Right lobe of liver (tissue), 6 donors: ENCODE measurements around the gene ZNF562. TPM values are rescaled to one million over a fixed set of nuclear protein-coding genes. Genes with fewer than 3 reads are reported as not detected.

Source experiments
- ATAC-seq, 4 donors: fragments of 200-7000 bp; cut with Tn5 transposase; one replicate each; pipeline ENCODE4 v1.9.1; 2020; ENCODE audit warnings: mild to moderate bottlenecking in 4 of 4, moderate library complexity in 4 of 4
- DNase-seq, 3 donors: peaks; one replicate each; pipeline ENCODE4 v3.0.0-alpha.2; 2020
- H3K27ac ChIP-seq, 3 donors: fragments of 200-600 bp; one replicate each; pipeline ENCODE4 v1.8.0; 2022
- H3K27me3 ChIP-seq, 2 donors: fragments of 200-600 bp; one replicate each; pipeline ENCODE4 v1.8.0; 2022
- H3K36me3 ChIP-seq, 4 donors: fragments of 200-600 bp; sonication (generic) in 1 of 4; one replicate each; pipeline versions ENCODE4 v1.5.1 to v1.8.0; 2017 to 2022; ENCODE audit warnings: control low read depth in 1 of 4
- H3K4me1 ChIP-seq, 4 donors: fragments of 200-600 bp; sonication (generic) in 1 of 4; one replicate each; pipeline versions ENCODE4 v1.5.1 to v1.8.0; 2017 to 2022; ENCODE audit warnings: control low read depth in 1 of 4
- H3K4me3 ChIP-seq, 3 donors: fragments of 200-600 bp; one replicate each; pipeline ENCODE4 v1.8.0; 2022
- H3K9me3 ChIP-seq, 4 donors: fragments of 200-600 bp; sonication (generic) in 1 of 4; one replicate each; pipeline versions ENCODE4 v1.5.1 to v1.8.0; 2017 to 2022; ENCODE audit warnings: control low read depth in 1 of 4
- CTCF ChIP-seq, 4 donors: fragments of 200-600 bp in 3 of 4; fragments of 450-650 bp in 1 of 4; IDR thresholded peaks; one replicate each; pipeline versions ENCODE4 v1.5.1 to v1.8.0; 2016 to 2022; ENCODE audit warnings: antibody characterized with exemption in 4 of 4, mild to moderate bottlenecking in 2 of 4
- POLR2A ChIP-seq: fragments of 450-650 bp; IDR thresholded peaks from one replicate; pipeline ENCODE4 v1.6.1; 2017; ENCODE audit warnings: antibody characterized with exemption, mild to moderate bottlenecking
- WGBS: methylation state at CpG from one replicate; pipeline ENCODE4 v1.1.6; 2018; ENCODE audit warnings: low coverage, low lambda C conversion rate; ENCODE audit not compliant: insufficient coverage; ENCODE audit errors: missing lambda C conversion rate; 5-methylcytosine and 5-hydroxymethylcytosine counted together
- intact Hi-C, 2 donors: fragments of 100-400 bp; cut with DNase I; formaldehyde crosslinking; loops; one replicate each; pipeline versions ENCODE4 v1.11.2 to v1.14.1; 2022
- long read RNA-seq: library from polyadenylated mRNA; unstranded; transcript quantifications from one replicate; pipeline ENCODE4 v2.0.0, GENCODE V29; 2019
- total RNA-seq, 6 experiments: library from RNA; depleted of rRNA in 2 of 6; stranded (reverse); fragments of >200 nt in 2 of 6; fragmentation: NEBNext Ultra II Directional in 3 of 6; extraction: Animal tissue kit (Norgen Biotek cat#: 25700) in 3 of 6; gene quantifications; one replicate each; pipeline versions ENCODE4 v1.1.0 to v1.2.4, GENCODE V29; 2016 to 2023
- donor health status: DM: no; HTN: yes; CAD: no.
- donor health status: DM: no; HTN: no; CAD: no.
- donor health status: DM: no; HTN: no; CAD: no.
- donor health status: DM: no; HTN: yes; CAD: no.
- donor health status: DM: no; HTN: yes; CAD: no.

Gene ZNF562
- total RNA-seq = 10 to 100 TPM; 10.6 to 14.6 (median 11.3) TPM
- long read RNA-seq, partial matches to known transcripts = 0 of 2 reads
- long read RNA-seq, other reads (novel, unspliced or antisense) = 2 of 2 reads

DNA sequence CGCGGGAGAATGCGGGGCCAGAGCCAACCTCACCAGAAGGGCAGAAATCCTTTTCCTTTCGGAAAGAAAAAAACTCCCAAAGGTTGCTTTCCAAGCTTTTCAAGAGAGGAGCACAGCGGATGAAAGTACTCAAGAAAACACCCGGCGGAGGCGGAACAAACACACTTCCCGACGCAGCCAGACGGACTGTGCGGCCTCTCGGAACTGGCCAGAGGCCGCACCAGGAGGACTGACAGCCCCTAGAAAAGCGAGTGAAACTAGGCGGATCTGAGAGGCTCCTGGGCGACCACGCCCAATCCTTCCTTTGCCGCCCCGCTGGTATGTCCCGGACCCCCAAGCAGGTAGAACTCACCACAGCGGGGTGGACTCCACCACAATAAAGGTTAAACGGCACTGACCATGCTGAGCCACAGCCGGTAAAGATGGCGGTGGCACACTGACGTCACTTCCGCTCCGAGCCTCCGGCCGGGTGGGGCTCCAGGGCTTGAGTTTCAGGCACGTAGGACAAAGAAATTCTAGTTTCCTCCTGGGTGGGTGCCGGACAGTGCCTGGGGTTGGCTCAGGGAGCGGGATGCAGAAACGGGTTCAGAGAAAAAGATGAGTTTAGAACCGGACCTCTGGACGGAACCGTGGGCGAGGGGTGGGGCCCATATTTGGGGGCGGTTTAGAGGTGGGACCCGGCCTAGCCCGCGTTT is at the start of gene ZNF562:
ZNF562 (minus strand) TSS at position 438 of the 695 bp plus-strand sequence. CDS start 14,356 bp downstream, outside the sequence.
- intact Hi-C loops = no loop called here
- peaks cover 0 to 12% (median 6%) of the 10 kb centered on the region in 4 donors for H3K9me3 ChIP-seq
- WGBS = 0% methylated on average over 27 of the region's 42 CpGs
- no peaks in the 10 kb centered on the region for H3K27me3 ChIP-seq
- ATAC-seq (peak; percentile 97 to 98 (median 98)), DNase-seq (peak; percentile 87 to 90 (median 90))
- peak within 1 kb of the TSS; percentile 86 to 93 (median 93) for H3K27ac ChIP-seq
- H3K4me1 ChIP-seq = peaks cover 0 to 4% (median 0%) of the 10 kb centered on the region in 4 donors
- peak within 1 kb of the TSS; percentile 68 to 92 (median 76) for H3K4me3 ChIP-seq
- peak; percentile 53 for TF ChIP-seq POLR2A
- TF ChIP-seq CTCF (IDR thresholded peaks at IDR 0.05) = no peak
- peaks cover 0 to 8% (median 0%) of the 10 kb centered on the region in 4 donors for H3K36me3 ChIP-seq

GRCh38 chr19:9724157-9724556 is 49.3 kb upstream of the ZNF562 start:
- TF ChIP-seq CTCF (IDR thresholded peaks at IDR 0.05) (no peak), POLR2A (no peak)
- H3K9me3 ChIP-seq = no peaks in the 10 kb centered on the region
- DNase-seq (no peak), ATAC-seq (no peak)
- H3K27ac ChIP-seq = no peak overlapping the region
- intact Hi-C loops = no loop called here
- H3K4me3 ChIP-seq = no peak overlapping the region
- no peaks in the 10 kb centered on the region for H3K27me3 ChIP-seq
- H3K36me3 ChIP-seq = no peaks in the 10 kb centered on the region
- H3K4me1 ChIP-seq = no peaks in the 10 kb centered on the region
- WGBS = 76% methylated on average over 4 of the region's 4 CpGs

- no peaks in the 10 kb centered on the region for H3K36me3 ChIP-seq
- H3K27me3 ChIP-seq = no peaks in the 10 kb centered on the region
- intact Hi-C loops = no loop called here
- no peaks in the 10 kb centered on the region for H3K9me3 ChIP-seq
- WGBS = 27% methylated on average over 5 of the region's 6 CpGs
- DNase-seq (no peak), ATAC-seq (no peak)
- TF ChIP-seq CTCF (IDR thresholded peaks at IDR 0.05) (no peak), POLR2A (no peak)
- no peak overlapping the region for H3K27ac ChIP-seq
- H3K4me1 ChIP-seq = no peaks in the 10 kb centered on the region
- H3K4me3 ChIP-seq = no peak overlapping the region
These were observed 47.0 kb upstream of the ZNF562 start for GRCh38 chr19:9721861-9722260.

DNA sequence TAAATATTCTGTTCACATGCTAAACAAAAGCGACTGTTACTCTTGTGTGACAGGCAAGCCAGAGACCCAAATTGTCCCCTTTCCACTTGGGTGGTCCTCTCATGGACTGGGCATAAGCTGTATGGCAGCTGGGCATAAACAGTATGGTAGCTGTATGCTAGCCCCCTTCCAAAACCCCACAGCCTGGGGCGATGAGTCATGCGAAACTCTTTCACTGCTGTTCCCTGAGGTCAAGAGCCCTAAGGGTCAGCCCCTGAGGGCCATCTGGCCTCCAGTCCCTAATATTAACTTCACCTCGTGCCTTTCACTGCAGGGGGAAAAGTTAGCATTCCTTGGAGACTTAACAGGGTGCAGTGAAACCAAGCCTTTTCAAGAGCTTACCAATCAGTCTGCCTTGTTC is 45.6 kb upstream of the ZNF562 start:
- DNase-seq = no peak
- ATAC-seq = no peak
- 57% methylated on average over 1 of the region's 4 CpGs for WGBS
- no peaks in the 10 kb centered on the region for H3K4me1 ChIP-seq
- intact Hi-C loops = no loop called here
- no peaks in the 10 kb centered on the region for H3K27me3 ChIP-seq
- H3K4me3 ChIP-seq = no peak overlapping the region
- TF ChIP-seq POLR2A (no peak), CTCF (IDR thresholded peaks at IDR 0.05) (no peak)
- H3K27ac ChIP-seq = no peak overlapping the region
- no peaks in the 10 kb centered on the region for H3K9me3 ChIP-seq
- H3K36me3 ChIP-seq = no peaks in the 10 kb centered on the region
